Measurements from ENCODE around the gene IL1A.

DNA sequence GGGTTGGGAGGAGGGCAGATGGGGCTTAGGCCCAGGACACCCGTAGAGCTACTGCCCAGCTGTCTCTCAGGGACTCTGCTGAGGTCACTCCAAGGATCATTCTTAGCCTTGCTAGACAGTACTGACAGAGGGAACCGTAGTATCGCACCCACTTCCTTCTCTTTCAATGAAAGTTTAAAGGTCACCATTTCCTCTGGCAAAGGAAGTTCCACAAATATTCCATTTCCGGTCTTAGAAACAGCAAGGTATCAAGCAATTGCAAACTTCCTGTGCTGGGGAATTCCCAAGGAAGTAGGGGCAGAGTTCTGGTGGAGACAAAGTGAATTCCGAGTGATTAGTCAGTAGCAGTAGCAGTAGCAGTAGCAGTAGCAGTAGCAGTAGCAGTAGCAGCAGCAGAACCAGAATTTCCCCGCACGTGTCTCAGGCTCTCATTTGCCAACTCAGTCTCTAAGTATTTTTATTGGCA lies 27.6 kb upstream of the IL1A start:
- TF ChIP-seq, protein P1, sequence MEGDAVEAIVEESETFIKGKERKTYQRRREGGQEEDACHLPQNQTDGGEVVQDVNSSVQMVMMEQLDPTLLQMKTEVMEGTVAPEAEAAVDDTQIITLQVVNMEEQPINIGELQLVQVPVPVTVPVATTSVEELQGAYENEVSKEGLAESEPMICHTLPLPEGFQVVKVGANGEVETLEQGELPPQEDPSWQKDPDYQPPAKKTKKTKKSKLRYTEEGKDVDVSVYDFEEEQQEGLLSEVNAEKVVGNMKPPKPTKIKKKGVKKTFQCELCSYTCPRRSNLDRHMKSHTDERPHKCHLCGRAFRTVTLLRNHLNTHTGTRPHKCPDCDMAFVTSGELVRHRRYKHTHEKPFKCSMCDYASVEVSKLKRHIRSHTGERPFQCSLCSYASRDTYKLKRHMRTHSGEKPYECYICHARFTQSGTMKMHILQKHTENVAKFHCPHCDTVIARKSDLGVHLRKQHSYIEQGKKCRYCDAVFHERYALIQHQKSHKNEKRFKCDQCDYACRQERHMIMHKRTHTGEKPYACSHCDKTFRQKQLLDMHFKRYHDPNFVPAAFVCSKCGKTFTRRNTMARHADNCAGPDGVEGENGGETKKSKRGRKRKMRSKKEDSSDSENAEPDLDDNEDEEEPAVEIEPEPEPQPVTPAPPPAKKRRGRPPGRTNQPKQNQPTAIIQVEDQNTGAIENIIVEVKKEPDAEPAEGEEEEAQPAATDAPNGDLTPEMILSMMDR (IDR thresholded peaks at IDR 0.05; ENCODE audit: borderline replicate concordance, extremely low read depth, low read length, poor library complexity, severe bottlenecking): no peak
- no peak for TF ChIP-seq EZH2 (IDR thresholded peaks at IDR 0.05; ENCODE audit: borderline replicate concordance, low read depth, low read length, severe bottlenecking)

All from DND-41 (cell line).